GM18498 (cell line): ENCODE data around the gene FARSA.
A peak's percentile ranks its signal among the peaks of the same experiment; 100 is the strongest.
"Not testable (repeated sequence)": the region's sequence is repeated elsewhere in the genome, so short reads cannot be mapped to it uniquely, and the experiment has no call there.

Source experiments
- ATAC-seq: cut with Tn5 transposase; IDR thresholded peaks from one replicate; pipeline ENCODE4 v1.9.1; 2021; ENCODE audit warnings: mild to moderate bottlenecking, moderate library complexity; ENCODE audit not compliant: unreplicated experiment

FARSA gene

DNA sequence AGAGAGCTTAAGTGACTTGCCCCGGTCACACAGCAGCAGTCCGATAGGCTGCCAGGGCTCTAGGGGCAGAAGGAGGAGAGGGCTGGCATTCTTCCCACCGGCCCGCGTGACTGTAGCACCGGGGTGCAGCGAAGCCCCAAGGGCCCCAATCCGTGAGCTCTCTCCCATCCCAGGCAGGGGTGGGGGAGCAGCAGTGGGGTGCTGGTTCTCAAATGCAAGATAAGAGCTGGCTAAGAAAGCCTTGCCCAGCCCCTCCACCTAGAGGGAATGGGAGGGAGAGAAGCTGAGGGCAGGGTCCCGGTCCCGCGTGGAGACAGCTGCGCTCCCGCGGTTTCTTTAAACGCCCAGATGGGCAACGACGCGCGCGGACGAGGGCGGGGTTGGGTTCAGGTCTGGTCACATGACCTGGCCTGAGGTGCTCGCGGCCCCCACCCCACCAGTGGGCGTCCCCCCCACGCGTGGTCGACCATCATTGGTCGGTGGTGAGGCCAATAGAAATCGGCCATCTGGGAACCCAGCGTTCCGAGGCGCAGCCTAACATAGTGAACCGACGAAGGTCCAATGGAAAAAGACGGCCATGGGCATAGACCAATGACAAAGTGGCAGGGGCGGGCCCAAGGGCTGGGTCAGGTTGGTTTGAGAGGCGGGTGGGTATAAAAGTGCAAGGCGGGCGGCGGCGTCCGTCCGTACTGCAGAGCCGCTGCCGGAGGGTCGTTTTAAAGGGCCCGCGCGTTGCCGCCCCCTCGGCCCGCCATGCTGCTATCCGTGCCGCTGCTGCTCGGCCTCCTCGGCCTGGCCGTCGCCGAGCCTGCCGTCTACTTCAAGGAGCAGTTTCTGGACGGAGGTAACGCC lies 4.6 kb upstream of the FARSA start, which contains the start of gene CALR:
TSS of gene CALR (plus strand) at position 683 of the 852 bp plus-strand sequence. CDS start at position 754, 71 bp downstream.
- ATAC-seq = peak; percentile 84

GRCh38 chr19:12937093-12937926 lies 3.8 kb upstream of the FARSA start:
- ATAC-seq = no peak

DNA sequence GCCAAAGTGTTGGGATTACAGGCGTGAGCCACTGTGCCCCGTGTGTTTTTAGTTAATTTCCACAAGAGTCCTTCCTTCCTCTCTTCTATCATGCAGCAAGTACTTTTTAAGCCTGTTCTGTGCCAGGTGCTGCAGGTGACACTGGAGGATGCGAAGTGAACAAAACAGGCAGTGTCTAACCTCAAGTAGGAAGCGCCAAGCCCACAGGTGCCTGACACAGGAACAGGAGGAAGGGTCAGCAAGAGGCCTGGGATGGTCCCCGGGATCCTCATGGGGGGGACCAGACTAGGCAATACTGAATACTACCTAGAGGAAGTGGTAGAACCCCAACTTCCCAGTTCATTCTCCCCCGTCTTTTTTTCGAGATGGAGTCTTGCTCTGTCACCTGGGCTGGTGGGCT lies 3.1 kb upstream of the FARSA start:
- no peak for ATAC-seq

GRCh38 chr19:12935071-12935470 lies 1.6 kb upstream of the FARSA start:
- ATAC-seq = no peak

GRCh38 chr19:12932392-12933286 lies 872 bp downstream of the FARSA start:
- ATAC-seq = no peak

DNA sequence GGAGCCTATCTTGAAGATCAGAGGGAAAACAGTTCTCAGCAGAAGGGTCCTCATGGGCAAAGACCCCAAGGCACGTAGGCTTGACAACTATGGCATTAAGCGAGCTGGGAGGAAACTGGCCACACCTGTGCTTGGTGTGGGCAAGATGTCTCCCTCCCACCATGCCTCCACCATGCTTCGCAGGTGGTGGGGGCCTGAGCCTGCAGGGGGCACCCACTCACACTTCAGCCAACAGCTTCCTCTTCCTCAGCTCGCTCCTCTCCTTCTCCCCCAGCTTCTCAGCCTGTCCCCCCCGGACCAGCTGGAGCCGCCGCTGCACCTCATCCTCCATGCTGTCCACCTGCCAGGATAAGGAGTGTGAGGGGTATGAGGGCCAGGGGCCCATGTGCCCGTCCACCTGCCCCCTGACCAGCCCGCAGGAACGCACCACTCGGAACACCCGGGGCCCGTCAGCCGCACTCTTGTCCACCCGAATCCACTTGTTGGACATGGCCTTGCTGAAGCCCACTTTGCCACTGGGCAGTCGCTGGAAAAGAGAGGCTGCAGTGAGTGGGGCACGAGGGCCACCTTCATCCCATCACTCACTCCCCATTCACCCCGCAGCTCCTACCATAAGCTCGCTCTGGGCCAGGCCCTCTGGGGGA lies 3.4 kb downstream of the FARSA start:
- ATAC-seq = no peak

DNA sequence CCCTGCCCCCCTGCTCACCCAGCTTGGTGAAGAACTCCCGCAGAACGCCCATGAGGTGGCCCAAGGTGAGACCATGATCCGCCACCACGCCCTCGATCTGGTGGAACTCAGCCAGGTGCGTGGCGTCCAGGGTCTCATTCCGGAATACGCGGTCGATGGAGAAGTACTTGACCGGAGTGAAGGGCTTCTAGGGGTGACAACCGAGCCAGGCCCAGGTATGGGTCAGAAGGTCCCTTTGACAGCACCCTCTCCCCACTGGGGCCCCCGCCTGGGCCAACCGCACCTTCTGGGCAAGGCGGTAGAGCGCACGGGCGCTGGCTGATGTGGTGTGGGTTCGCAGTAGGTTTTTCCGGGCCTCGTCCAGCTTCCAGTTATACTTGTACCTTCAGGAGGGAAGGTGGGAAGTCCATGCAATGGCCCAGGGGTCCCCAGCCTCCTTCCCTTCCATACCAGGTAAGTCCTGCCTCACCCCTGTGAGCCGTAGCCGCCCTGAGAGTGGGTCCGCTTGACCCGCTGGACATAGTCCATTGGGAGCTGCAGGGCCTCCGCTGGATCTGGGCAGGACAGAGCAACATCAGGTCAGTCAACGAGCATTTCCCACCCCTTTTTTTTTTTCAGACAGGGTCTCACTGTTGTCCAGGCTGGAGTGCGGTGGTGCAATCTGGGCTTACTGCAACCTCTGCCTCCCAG lies 8.7 kb downstream of the FARSA start:
- no peak for ATAC-seq

DNA sequence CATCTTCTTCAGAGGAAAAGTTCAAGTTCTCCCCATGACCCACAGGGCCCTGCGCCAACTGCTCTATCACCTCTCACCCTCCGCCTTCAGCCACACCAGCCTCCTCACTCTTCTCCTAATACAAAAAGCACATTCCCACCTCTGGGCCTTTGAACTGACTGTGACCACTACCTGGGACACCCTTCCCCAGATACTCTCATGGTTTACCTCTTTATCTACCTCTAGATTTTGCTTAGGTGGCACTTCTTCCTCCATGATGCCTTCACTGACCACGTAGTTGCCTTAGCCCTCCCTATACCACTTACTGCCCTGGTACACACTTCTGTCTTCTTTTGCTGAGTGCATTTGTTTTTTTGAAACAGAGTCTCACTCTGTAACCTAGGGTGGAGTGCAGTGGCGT lies 10.6 kb downstream of the FARSA start:
- no peak for ATAC-seq

DNA sequence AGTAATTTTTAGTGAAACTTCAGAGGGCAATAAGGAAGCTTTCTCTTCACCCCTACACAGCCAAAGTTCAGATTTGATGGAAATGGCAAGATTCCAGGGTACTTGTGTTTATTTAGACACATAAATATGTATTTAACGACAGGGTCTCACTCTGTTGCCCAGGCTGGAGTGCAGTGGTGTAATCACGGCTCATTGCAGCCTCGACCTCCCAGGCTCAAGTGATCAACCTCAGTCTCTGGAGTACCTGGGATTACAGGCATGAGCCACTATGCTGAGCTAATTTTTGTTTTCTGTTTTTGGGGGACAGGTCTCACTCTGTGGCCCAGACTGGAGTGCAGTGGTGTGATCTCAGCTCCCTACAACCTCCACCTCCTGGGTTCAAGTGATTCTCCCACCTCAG lies 12.5 kb downstream of the FARSA start:
- no peak for ATAC-seq

DNA sequence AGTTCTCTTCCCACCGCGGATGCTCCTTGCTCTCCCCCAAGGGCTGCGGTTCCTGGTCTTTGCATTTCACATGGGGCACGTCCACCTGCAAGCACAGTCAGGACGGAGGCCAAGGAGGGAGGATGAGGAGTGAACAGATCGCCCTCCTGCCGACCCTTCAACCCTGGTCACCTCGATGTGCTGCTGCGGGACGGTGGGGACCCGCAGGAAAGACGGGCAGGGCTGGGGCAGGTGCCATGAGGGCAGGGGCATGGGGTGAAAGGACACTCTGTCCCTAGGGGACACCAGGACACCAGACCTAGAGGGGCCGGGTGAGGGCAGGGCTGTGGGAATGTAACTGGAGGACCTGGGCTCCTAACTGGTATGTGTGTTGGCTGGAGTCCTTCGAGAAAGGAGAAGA lies 15.3 kb downstream of the FARSA start:
- ATAC-seq = no peak

GRCh38 chr19:12915860-12916259 lies 17.7 kb downstream of the FARSA start:
- not testable (repeated sequence) for ATAC-seq

DNA sequence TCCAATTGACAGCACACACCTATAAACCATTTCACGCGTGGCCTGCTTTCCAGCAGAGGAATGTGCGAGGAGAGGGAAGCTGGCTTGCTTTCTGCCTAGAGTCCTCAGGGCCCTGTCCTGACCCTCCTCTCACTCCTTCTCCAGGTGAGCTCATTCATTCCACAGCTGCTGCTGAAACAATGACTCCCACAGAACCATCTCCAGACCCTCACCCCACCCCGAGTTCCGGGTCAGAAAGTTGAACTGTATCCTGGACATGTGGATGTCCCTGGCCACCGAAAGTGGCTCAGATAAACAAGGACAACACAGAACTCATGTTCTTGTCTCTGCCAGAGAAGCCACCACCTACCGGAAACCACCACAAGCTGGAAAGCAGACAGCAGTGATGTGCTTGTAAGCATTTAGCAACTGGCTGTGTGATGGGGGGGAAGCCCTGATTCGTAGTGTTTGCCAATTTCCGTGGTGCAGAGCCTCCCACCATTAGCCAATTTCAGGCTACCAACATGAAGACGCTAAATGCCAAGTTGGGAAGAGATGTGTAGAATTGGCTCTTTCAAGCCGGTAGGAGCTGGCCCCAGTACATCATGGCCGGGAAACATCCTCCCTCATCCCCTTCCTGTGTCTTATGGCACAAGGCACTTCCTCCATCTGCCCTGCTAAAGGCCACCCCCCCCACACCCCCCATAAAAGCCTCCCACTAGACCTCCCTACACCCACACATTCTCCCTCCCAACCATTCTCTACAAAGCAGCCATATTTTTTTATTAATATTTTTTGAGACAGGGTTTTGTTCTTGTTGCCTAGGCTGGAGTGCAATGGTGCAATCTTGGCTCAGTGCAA lies 19.4 kb downstream of the FARSA start:
- no peak for ATAC-seq

GRCh38 chr19:12913011-12913561 lies 20.4 kb downstream of the FARSA start:
- no peak for ATAC-seq

GRCh38 chr19:12912571-12912970 lies 20.9 kb downstream of the FARSA start:
- no peak for ATAC-seq

DNA sequence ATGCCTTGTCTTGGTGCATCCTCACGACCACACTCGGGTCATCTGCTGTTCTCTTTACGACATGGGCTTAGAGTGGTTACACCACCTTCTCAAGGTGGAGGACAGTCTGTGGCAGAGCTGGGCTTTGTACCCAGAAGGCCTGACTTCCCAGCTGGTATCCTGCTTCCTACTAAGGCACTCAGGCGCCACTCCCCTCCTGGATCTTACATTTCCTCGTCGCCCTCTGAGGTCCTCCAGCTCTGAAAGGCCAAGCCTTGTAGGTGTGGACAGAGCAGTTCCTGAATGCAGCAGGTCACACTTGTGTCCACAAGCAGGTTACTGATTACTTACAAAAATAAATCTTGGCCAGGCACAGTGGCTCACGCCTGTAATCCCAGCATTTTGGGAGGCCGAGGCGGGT lies 26.3 kb downstream of the FARSA start:
- no peak for ATAC-seq

DNA sequence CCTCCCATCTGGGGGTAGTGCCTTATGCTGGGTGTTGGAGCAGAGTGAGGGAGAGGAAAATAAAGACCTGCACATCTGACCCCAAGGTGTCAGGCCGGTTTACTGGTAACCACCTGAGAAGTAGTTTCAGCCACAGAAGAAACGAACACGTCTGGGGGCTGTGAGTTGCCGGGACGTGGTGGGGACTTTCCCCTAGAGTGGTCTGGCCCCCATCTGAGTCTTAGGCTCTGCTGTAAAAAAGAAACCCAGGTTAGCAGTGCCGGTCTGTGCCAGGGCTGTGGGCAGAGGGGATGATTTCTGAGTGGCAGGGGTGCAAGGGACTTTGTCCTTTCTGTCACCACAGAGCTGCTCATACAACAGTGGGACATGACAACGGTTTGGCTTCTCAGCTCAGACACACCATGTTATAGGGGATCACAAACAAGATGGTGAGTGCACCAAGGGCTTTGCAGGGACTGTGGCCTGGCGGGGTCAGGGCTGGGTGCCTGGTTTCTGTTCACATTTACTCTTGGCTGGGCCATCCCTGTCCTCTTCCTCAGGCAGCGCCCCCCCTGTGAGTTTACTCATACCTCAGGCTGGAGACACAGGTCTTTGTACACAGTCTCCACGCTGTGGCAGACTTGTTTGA lies 33.5 kb downstream of the FARSA start:
- ATAC-seq = peak; percentile 86

DNA sequence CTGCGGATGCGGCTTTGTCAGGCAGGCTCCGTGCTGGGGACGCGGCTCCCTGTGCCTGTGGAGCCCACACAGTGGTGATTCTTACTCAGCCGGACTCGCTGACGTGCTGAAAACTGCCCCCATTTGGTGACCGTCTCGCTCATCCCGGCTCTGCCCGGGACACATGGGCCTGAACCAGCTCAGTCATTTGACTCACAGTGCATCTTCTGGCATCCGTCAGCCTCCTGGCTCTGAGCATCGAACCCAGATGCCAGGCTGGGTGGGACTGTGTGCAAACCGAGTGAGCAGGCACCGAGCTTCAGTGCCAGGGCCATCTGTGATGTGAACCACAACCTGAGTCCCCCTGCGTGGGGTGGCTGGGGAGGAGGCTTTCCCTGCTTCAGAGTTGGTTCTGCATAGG lies 37.1 kb downstream of the FARSA start:
- ATAC-seq = no peak

GRCh38 chr19:12893582-12893981 lies 39.9 kb downstream of the FARSA start:
- ATAC-seq = no peak
